K562 (cell line): ENCODE data around the gene PWWP2A. TPM values are rescaled to one million over a fixed set of nuclear protein-coding genes. Genes with fewer than 3 reads are reported as not detected.

ENCODE experiments used
- BCLAF1 ChIP-seq, 2 experiments: fragments of 450-650 bp in 1 of 2; IDR thresholded peaks; 2 replicates each; pipeline ENCODE4 v1.6.1; 2011 to 2017; ENCODE audit warnings: low read depth in 2 of 2, antibody characterized with exemption in 1 of 2, borderline replicate concordance in 1 of 2, low read length in 1 of 2, mild to moderate bottlenecking in 1 of 2, mixed read lengths in 1 of 2; ENCODE audit not compliant: control insufficient read depth in 1 of 2
- EP300 ChIP-seq: IDR thresholded peaks from 2 replicates; pipeline ENCODE4 v1.6.1; 2012; ENCODE audit warnings: low read length, improper control_type of control experiment
- FOXM1 ChIP-seq, 2 experiments: fragments of 450-650 bp in 1 of 2; sonication (generic) in 1 of 2; formaldehyde crosslinking in 1 of 2; IDR thresholded peaks; 2 replicates each; pipeline versions ENCODE4 v1.6.1 to v1.9.0; 2017 to 2022; ENCODE audit warnings: low read depth in 2 of 2, mild to moderate bottlenecking in 2 of 2, missing genetic modification reagents in 1 of 2, moderate library complexity in 1 of 2
- KLF1 ChIP-seq: fragments of 450-650 bp; IDR thresholded peaks from 2 replicates; pipeline ENCODE4 v1.6.1; 2016; ENCODE audit warnings: missing genetic modification characterization, missing compliant biosample characterization
- NRF1 ChIP-seq, 2 experiments: fragments of 450-650 bp; IDR thresholded peaks in 1 of 2; conservative IDR thresholded peaks in 1 of 2; 2 replicates each; pipeline ENCODE4 v1.6.1; 2014; ENCODE audit warnings: mild to moderate bottlenecking in 2 of 2
- PYGO2 ChIP-seq: fragments of 450-650 bp; IDR thresholded peaks from 2 replicates; pipeline ENCODE4 v1.6.1; 2016; ENCODE audit warnings: mild to moderate bottlenecking, missing genetic modification characterization, moderate library complexity, missing compliant biosample characterization
- ZNF518B ChIP-seq: fragments of 250-450 bp; sonication (Bioruptor Pico); IDR thresholded peaks from 2 replicates; pipeline ENCODE4 v1.5.0; 2021; ENCODE audit warnings: mild to moderate bottlenecking, moderate library complexity
- ZNF561 ChIP-seq: fragments of 450-650 bp; formaldehyde crosslinking; conservative IDR thresholded peaks from 2 replicates; pipeline ENCODE4 v1.4.0; 2020; ENCODE audit warnings: mild to moderate bottlenecking, moderate library complexity
- polyA plus RNA-seq, 8 experiments: library from polyadenylated mRNA; depleted of rRNA in 4 of 8; stranded (reverse) in 5 of 8; unstranded in 3 of 8; fragments of >200 nt; fragmentation: Nextera tagmentation in 2 of 8; fragmentation: Illumina TruSeq in 1 of 8; extraction: Ambion mirVana in 2 of 8; extraction: Trizol in 1 of 8; gene quantifications; 2 replicates each; pipeline versions ENCODE4 v1.2.1 to v1.2.3, GENCODE V29; 2011 to 2014; ENCODE audit warnings: inconsistent platforms in 1 of 8, missing spikeins in 1 of 8
- total RNA-seq, 7 experiments: library from RNA; depleted of rRNA in 6 of 7; stranded (reverse); fragments of >200 nt in 6 of 7; fragmentation: Illumina TruSeq in 2 of 7; extraction: Trizol in 2 of 7; gene quantifications; 2 replicates each; pipeline versions ENCODE4 v1.2.1 to v1.2.3, GENCODE V29; 2011 to 2021; ENCODE audit warnings: low replicate concordance in 1 of 7

The PWWP2A gene
- total and polyA plus RNA-seq, 9 of the 15 experiments (the other 6 are each of a cell fraction or from before 2014, with no cell fraction given), result 2.7 to 26.3 (median 14.6) TPM

- TF ChIP-seq PYGO2 (tag), result no peak
- no peak for TF ChIP-seq ZNF561 (CRISPR knock-in tag)
- TF ChIP-seq KLF1 (tag), result no peak
- no peak for TF ChIP-seq FOXM1 (IDR thresholded peaks at IDR 0.05; ENCODE audit: low read depth)
- no peak for TF ChIP-seq FOXM1 (CRISPR knock-in tag; IDR thresholded peaks at IDR 0.05; ENCODE audit: low read depth)
- no peak for TF ChIP-seq BCLAF1 (IDR thresholded peaks at IDR 0.05; ENCODE audit: borderline replicate concordance in 1 of 2, control insufficient read depth in 1 of 2, low read depth in 2 of 2, low read length in 1 of 2)
- no peak for TF ChIP-seq ZNF518B (CRISPR knock-in tag)
- TF ChIP-seq NRF1 (conservative IDR thresholded peaks at IDR 0.05 in 1 of 2, IDR thresholded peaks at IDR 0.05 in 1 of 2), result no peak
- no peak for TF ChIP-seq EP300
Observed at GRCh38 chr5:160133918-160134304, 14.7 kb upstream of the PWWP2A start (continued).
